Measurements from ENCODE around the gene PDP2.

DNA sequence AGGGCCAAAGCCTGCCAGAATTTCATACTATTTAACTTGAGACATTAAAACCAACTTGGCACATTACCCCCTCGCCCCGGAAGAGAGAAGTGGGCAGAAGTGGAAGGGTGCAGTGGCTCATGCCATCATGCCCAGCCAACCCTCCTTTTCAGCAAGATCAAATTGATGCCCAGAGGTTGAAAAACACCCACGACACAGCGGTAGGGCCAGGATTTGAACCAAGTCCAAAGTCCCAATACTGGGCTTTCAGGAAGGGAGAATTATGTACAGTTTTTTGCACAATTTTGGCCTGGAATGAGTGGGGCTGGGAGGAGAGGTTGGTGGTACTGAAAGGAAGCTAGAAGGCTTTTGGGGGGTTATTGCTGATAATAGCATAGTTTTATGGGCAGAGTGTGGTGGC lies 11.0 kb downstream of the PDP2 start:
- TF ChIP-seq EZH2 (IDR thresholded peaks at IDR 0.05; ENCODE audit: borderline replicate concordance, insufficient read depth, low read length, poor library complexity, severe bottlenecking) = no peak
- TF ChIP-seq POLR2AphosphoS5 (IDR thresholded peaks at IDR 0.05) = no peak
- TF ChIP-seq CTCF (IDR thresholded peaks at IDR 0.05; ENCODE audit: poor library complexity, severe bottlenecking) = no peak
- TF ChIP-seq REST (IDR thresholded peaks at IDR 0.05; ENCODE audit: borderline replicate concordance) = no peak
- no peak for TF ChIP-seq EP300 (conservative IDR thresholded peaks at IDR 0.05; ENCODE audit: poor library complexity, severe bottlenecking)
- TF ChIP-seq TAF1 (IDR thresholded peaks at IDR 0.05; ENCODE audit: low read depth) = no peak
- TF ChIP-seq SMC3 (conservative IDR thresholded peaks at IDR 0.05; ENCODE audit: poor library complexity) = no peak
- no peak for TF ChIP-seq RAD21 (conservative IDR thresholded peaks at IDR 0.05)
